Measurements from ENCODE around the gene TSPAN16.

The TSPAN16 gene

GRCh38 chr19:11268783-11269267, 27.1 kb upstream of the TSPAN16 start:
- no peak for DNase-seq (ENCODE audit: low read depth)

- DNase-seq (ENCODE audit: low read depth) = no peak
Observed at GRCh38 chr19:11269408-11269807, 26.6 kb upstream of the TSPAN16 start.

GRCh38 chr19:11273296-11273695, 22.7 kb upstream of the TSPAN16 start:
- no peak for DNase-seq (ENCODE audit: low read depth)

- no peak for DNase-seq (ENCODE audit: low read depth)
Observed at GRCh38 chr19:11273989-11274388, 22.0 kb upstream of the TSPAN16 start.

GRCh38 chr19:11274533-11275086, 21.4 kb upstream of the TSPAN16 start:
- DNase-seq (ENCODE audit: low read depth) = no peak

- no peak for DNase-seq (ENCODE audit: low read depth)
Observed at GRCh38 chr19:11278670-11279069, 17.3 kb upstream of the TSPAN16 start.

- DNase-seq (ENCODE audit: low read depth) = no peak
Observed at GRCh38 chr19:11279505-11280236, 16.3 kb upstream of the TSPAN16 start.

- DNase-seq (ENCODE audit: low read depth) = no peak
Observed at GRCh38 chr19:11281356-11282049, 14.5 kb upstream of the TSPAN16 start.

GRCh38 chr19:11284515-11284914, 11.4 kb upstream of the TSPAN16 start:
- DNase-seq (ENCODE audit: low read depth) = no peak

- no peak for DNase-seq (ENCODE audit: low read depth)
Observed at GRCh38 chr19:11286312-11286974, 9.5 kb upstream of the TSPAN16 start.

GRCh38 chr19:11288349-11288748, 7.6 kb upstream of the TSPAN16 start:
- DNase-seq (ENCODE audit: low read depth) = no peak

GRCh38 chr19:11290256-11290655, 5.7 kb upstream of the TSPAN16 start:
- DNase-seq (ENCODE audit: low read depth) = no peak

- no peak for DNase-seq (ENCODE audit: low read depth)
Observed at GRCh38 chr19:11291415-11291814, 4.5 kb upstream of the TSPAN16 start.

- DNase-seq (ENCODE audit: low read depth) = no peak
Observed at GRCh38 chr19:11291991-11292390, 4.0 kb upstream of the TSPAN16 start.

- peak; percentile 73 for DNase-seq (ENCODE audit: low read depth)
Observed at GRCh38 chr19:11293433-11294389, 2.2 kb upstream of the TSPAN16 start.

GRCh38 chr19:11295180-11295579, 780 bp upstream of the TSPAN16 start:
- no peak for DNase-seq (ENCODE audit: low read depth)

GRCh38 chr19:11296264-11296663, 304 bp downstream of the TSPAN16 start:
- no peak for DNase-seq (ENCODE audit: low read depth)

GRCh38 chr19:11299946-11300810, 4.2 kb downstream of the TSPAN16 start:
- no peak for DNase-seq (ENCODE audit: low read depth)

- DNase-seq (ENCODE audit: low read depth) = no peak
Observed at GRCh38 chr19:11300811-11301120, 4.8 kb downstream of the TSPAN16 start.

GRCh38 chr19:11304936-11305335, 9.0 kb downstream of the TSPAN16 start:
- no peak for DNase-seq (ENCODE audit: low read depth)

GRCh38 chr19:11306337-11306736, 10.4 kb downstream of the TSPAN16 start:
- no peak for DNase-seq (ENCODE audit: low read depth)

Measured in stimulated activated CD8-positive, alpha-beta memory T cell treated with anti-CD3 and anti-CD28 coated beads, Interleukin-7, amount 100 ng/mL, for 24 hours (primary cell).